OCI-M1 (cell line): ENCODE data around the gene COPZ1.
"Not testable (repeated sequence)": the region's sequence is repeated elsewhere in the genome, so short reads cannot be mapped to it uniquely, and the experiment has no call there.

Experiments used
- DNase-seq: peaks from one replicate; lab custom pipeline; 2025; lab: John Stamatoyannopoulos, UW

The COPZ1 gene

GRCh38 chr12:54294152-54294952, 30.6 kb upstream of the COPZ1 start:
- DNase-seq, result peak; percentile 94

DNA sequence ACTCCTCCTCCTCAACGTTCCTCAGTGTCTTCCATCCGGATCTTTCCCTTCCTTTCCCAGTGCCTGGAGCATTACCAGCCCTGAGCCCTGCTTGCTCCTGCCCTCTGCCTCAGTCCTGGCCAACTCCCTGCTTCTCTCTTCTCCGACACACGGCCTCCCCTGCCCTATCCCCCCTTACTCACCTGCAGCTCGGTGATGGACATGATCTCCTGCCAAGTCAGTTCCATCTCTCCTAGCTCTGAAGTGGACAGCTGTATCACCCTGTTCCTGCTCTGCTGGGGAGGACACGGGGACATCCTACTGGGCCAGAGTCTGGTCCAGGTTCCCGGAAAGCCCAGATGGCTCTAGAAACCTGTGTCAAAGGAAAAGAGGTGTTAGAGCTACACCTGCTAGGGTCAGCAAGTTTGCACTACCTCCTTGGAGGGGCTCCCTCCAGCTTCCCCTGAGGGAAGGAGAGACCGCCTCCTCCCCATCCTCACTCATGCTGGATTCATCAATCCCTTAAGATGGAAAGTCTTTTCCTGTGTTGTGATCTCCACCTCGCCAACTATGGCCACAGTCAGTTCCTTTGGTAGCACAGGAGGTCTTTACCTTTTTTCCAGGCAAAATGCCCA, 29.9 kb upstream of the COPZ1 start:
- peak; percentile 69 for DNase-seq

DNA sequence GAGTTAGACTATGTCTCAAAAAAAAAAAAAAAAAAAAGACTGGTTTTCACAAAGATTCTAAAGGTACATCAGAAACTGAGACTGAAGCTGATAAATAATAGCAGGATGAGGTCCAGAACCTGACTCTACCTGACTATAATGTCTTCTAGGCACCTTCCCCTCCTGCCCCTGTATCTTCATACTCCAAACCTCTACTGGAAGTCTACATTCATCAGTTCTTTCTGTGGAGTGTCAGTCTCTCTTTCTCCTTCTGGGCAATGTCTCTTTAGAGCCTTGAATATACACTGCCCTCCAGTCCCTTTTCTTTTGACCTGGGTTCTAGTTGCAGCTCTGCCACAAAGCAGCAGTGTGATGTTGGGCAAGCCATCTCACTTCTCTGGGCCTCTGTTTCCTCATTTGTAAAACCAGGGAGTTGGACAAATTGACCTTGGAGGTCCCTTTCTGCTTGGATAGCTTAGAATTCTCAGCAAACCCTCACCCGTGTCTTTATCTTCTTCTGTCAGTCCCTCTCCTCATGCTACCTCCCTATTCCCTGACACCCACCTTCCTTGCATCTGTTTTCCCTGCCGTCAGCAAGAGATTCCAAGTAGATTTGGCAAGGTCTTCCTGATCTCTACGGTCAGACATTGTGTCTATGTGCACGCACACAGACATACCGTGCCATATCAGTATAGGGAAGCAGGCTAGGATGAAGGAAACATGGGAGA, 28.4 kb upstream of the COPZ1 start:
- peak; percentile 73 for DNase-seq

DNA sequence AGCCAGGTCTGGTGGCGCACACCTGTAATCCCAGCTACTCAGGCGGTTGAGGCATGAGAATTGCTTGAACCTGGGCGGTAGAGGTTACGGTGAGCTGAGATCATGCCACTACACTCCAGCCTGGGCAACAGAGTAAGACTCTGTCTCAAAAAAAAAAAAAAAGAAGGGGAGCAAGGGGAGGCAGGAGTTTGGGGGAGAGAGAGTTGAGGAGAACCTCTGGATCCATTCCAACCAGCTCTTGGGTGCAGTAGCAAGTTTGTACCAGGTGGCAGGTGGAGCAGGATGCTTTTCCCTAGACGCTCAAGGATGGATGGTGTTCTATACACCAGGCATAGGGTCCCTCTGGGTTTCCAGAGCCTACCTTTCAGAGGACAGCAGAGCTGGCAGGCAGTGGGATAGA, 26.0 kb upstream of the COPZ1 start:
- peak; percentile 43 for DNase-seq

- DNase-seq, result peak; percentile 47
Observed at GRCh38 chr12:54299515-54300224, 25.3 kb upstream of the COPZ1 start.

- DNase-seq, result no peak
Observed at GRCh38 chr12:54300225-54300731, 24.7 kb upstream of the COPZ1 start.

GRCh38 chr12:54300732-54301427, 24.1 kb upstream of the COPZ1 start, which contains the start of gene NFE2:
Gene NFE2, minus strand, starts transcription at chr12:54301015. Its CDS starts 5,767 bp downstream, at chr12:54295248.
- DNase-seq, result peak; percentile 96

- peak; percentile 71 for DNase-seq
Observed at GRCh38 chr12:54301428-54302048, 23.4 kb upstream of the COPZ1 start.

GRCh38 chr12:54303640-54304039, 21.3 kb upstream of the COPZ1 start:
- peak; percentile 72 for DNase-seq

DNA sequence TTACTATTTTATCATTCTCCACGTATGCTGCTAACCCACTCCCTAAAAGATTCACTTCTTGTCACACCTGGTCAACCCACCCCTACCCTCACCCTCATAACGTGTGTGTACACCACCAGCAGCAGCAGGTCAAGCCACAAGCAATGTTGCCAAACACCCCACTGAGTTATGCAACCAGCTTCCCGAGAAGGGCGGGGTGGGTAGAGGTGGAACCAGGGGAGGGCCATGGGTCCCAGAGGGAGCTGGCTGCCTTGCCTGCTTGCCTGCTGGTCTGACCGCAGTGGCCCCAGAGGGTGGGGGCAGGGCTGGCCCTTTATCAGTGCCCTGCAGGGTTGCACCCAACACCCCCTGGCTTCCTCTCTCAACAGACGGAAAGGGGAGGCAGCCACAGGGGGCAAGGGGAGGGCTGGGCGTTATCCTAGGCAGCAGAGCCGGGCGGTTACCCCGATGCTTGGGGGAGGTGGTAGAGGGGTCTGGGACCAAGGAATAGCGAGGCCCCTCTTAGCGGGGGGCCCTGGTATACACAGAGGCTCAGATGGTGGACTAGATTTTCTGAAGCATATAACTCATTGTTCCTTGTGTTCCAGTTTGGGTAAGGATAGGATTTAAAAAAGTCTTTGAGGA, 20.6 kb upstream of the COPZ1 start:
- DNase-seq, result peak; percentile 99

DNA sequence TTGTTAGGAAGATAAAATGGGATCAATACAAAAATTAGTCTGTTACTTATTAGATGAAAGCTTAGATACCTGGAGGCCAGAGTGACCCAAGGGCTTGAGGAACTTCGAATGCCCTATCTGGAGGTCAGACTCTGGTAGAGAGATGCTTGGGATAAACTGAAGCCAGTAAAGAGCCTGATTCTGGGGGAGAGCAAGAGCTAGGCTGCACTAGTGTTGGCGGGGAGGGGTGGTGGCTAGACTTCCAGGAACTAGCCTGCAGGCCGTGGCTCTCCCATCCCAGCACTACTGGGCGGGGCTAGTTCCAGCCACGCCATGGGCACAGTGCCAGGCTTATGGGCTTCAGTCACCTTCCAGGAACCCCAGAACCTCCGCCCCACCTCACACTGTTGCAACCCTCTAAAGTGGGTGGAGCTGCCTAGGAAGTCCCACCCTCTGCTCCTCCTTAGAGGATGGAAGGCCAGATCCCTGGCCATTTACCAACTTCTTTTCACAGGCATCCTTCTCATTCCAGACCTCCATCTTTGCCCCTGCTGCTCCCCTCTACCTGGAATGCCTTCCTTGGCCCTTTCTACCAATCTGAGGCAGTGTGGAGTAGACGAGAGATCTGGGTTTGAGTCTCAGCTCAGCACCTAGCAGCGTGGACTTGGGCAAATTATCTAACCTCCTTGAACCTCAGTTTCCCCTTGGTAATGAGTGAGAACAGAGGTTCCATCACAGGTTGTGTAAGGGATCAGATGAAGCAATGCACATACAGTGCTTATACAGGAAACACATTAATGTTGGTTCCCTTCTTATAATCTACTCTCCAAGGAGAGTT, 17.8 kb upstream of the COPZ1 start:
- DNase-seq, result peak; percentile 100

DNA sequence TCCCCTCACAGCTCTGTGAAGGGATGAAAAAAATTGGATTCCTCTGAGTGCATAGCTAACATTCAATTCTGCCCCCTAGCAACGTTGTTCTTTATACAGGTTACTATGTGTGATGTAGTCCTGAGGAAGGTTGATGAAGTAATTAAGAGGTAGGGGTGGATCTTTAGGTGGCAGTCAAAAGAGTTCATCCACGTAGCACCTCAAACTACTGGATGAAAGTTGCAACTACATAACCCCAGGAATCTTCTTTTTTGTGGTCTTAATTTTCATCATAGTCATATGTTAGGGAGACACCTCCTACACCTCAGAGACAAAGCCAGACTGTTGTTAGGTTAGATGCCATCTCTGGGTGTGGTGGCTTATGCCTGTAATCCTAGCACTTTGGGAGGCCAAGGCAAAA, 13.9 kb upstream of the COPZ1 start:
- no peak for DNase-seq

DNA sequence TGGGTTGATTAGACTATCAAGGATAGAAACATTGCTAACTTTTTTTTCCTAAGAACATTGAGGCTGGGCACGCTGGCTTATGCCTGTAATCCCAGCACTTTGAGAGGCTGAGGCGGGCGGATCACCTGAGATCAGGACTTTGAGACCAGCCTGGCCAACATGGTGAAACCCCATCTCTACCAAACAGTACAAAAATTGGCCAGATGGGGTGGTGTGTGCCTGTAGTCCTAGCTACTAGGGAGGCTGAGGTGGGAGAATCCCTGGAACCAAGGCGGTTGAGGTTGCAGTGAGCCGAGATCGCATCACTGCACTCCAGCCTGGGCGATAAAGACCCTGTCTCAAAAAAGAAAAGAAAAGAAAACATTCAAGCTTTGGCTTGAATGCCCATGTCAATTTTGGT, 12.6 kb upstream of the COPZ1 start:
- not testable (repeated sequence) for DNase-seq

GRCh38 chr12:54321363-54321762, 3.6 kb upstream of the COPZ1 start:
- no peak for DNase-seq

DNA sequence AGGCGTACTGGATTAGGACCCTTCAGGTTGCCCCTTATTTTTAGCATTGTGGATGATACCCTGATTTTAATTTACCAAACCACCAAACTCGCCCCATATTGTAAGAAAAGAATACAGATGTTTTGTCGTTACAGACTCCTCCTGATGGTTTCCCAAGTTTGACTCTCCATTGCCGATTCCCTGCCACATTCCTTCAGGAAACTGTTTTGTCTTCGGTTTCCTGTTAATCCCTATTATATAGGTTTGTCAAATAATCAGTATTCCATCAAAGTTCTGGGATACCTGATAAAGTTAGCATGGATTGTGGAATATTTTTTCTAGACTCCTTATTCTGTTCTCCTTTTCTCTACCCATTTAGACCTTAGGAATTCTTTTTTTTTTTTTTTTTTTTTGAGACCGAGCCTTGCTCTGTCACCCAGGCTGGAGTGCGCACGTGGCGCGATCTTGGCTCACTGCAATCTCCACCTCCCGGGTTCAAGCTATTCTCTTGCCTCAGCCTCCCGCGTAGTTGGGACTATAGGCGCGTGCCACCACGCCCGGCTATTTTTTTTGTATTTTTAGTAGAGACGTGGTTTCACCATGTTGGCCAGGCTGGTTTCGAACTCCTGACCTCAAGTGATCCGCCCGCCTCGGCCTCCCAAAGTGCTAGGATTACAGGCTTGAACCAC, 645 bp downstream of the COPZ1 start:
- not testable (repeated sequence) for DNase-seq

DNA sequence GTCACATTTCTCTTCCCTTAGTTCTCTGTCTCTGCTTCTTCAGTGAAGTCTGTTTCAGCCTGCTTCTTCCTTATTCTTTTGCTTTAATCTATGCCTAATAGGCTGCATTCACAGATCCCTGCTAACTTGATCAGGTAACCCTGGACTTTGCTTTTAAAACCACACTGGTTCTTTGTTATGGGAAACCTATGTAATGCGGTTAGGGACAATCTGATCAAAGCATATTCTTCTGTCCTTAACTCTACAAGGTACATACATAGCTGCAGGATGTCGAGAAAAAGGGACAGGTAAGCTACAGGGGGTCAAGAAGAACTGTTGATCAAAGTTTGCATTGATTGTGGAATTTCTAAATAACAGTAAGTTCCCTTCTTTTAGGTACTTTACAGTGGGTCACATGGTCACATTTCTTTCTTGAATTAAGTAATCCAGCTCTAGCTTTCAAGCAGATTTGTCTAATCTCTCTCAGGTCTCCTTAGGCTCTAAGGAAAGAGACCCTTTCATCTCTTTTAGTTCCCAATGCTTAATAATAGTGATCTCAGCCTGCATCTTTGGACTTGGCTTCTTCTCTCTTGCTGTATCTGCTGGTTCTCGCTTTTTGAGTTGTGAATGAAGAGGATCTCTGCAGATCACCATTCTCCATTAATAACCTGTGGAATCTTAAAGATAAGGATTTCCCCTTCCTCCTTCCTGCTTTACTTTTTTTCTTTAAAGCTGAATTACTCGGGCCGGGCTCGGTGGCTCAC, 3.8 kb downstream of the COPZ1 start:
- DNase-seq, result peak; percentile 25

DNA sequence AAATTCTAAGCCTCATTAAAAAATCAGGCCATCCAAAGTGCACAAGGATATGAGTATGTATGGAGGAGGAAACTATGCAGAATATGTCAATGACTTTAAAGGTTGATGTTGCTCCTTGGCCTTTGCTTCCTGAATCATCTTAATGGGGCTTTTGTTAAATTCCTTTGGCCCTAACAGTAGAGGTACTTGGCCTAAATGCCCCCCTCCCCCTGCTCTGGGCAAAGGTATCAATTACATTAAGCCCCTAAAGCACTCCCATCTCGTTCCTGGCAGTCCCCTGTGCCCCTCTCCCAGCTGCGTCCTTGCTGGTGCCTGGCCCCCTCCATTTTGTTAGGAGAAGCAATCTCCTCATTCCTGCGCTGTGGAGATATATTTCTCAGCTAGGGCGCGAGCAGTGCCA, 4.8 kb downstream of the COPZ1 start:
- DNase-seq, result no peak

DNA sequence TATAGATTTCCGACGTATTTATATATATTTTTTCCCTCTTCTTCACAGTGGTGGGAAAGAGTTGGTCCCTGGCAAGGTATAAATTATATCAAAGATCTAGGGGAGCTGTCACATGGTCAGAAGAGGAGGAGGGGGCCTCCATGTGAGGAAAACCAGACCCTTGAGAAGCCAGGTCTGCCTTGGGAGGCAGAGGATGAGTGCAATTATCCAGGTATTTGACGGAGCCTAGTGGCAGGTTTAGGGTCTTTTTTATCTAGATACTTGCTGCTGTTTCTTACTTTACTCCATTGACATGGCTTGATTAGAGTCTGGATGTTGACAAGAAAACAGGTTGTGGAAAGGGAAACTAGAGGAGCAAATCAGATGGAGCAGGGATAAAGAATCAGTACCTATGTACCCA, 5.5 kb downstream of the COPZ1 start:
- DNase-seq, result no peak
